K562 (cell line): ENCODE data around the gene AFF1. TPM values are rescaled to one million over a fixed set of nuclear protein-coding genes. Genes with fewer than 3 reads are reported as not detected.

Source experiments
- CTCFL ChIP-seq: IDR thresholded peaks from 2 replicates; pipeline ENCODE4 v1.6.1; 2011; ENCODE audit warnings: borderline replicate concordance, low read depth, mild to moderate bottlenecking, moderate library complexity, low read length; ENCODE audit not compliant: insufficient read depth, poor library complexity, severe bottlenecking
- FOXA3 ChIP-seq, 2 experiments: fragments of 450-650 bp in 1 of 2; sonication (generic) in 1 of 2; formaldehyde crosslinking; IDR thresholded peaks in 1 of 2; conservative IDR thresholded peaks in 1 of 2; 2 replicates each; pipeline versions ENCODE4 v1.4.0 to v1.8.0; 2020 to 2022; ENCODE audit warnings: mild to moderate bottlenecking in 2 of 2, missing genetic modification reagents in 1 of 2
- IFI16 ChIP-seq: fragments of 250-450 bp; sonication (Bioruptor Pico); IDR thresholded peaks from 2 replicates; pipeline ENCODE4 v2.1.2; 2022; ENCODE audit warnings: mild to moderate bottlenecking, inconsistent platforms
- KDM1A ChIP-seq, 2 experiments: fragments of 450-650 bp; IDR thresholded peaks; 2 replicates each; pipeline ENCODE4 v1.6.1; 2016; ENCODE audit warnings: mild to moderate bottlenecking in 2 of 2
- MAFK ChIP-seq: IDR thresholded peaks from 2 replicates; pipeline ENCODE4 v1.6.1; 2011; ENCODE audit warnings: low read length, improper control_type of control experiment
- SIN3A ChIP-seq, 2 experiments: fragments of 150-350 bp in 1 of 2; IDR thresholded peaks; 2 replicates each; pipeline ENCODE4 v1.6.1; 2011 to 2016; ENCODE audit warnings: borderline replicate concordance in 2 of 2, low read depth in 2 of 2, low read length in 2 of 2, mild to moderate bottlenecking in 2 of 2, moderate library complexity in 2 of 2; ENCODE audit not compliant: control insufficient read depth in 1 of 2
- TEAD4 ChIP-seq, 2 experiments: sonication (generic) in 1 of 2; formaldehyde crosslinking in 1 of 2; IDR thresholded peaks; 2 replicates each; pipeline versions ENCODE4 v1.6.1 to v1.8.0; 2012 to 2022; ENCODE audit warnings: borderline replicate concordance in 1 of 2, inconsistent platforms in 1 of 2, low read length in 1 of 2, mild to moderate bottlenecking in 1 of 2, missing genetic modification reagents in 1 of 2
- ZBTB34 ChIP-seq: fragments of 250-450 bp; sonication (Bioruptor Pico); IDR thresholded peaks from 2 replicates; pipeline ENCODE4 v1.8.0; 2021; ENCODE audit warnings: mild to moderate bottlenecking, moderate library complexity
- ZBTB9 ChIP-seq: fragments of 450-650 bp; formaldehyde crosslinking; IDR thresholded peaks from 2 replicates; pipeline ENCODE4 v1.4.0; 2020; ENCODE audit warnings: mild to moderate bottlenecking, moderate library complexity
- ZNF584 ChIP-seq: fragments of 200-800 bp; sonication (Bioruptor generic); IDR thresholded peaks from 2 replicates; pipeline ENCODE4 v1.6.1; 2016; ENCODE audit warnings: low read depth, mild to moderate bottlenecking, missing genetic modification characterization, missing compliant biosample characterization
- ZNF79 ChIP-seq: fragments of 250-450 bp; sonication (Bioruptor Pico); IDR thresholded peaks from 2 replicates; pipeline ENCODE4 v1.4.0; 2020; ENCODE audit warnings: low read depth, mild to moderate bottlenecking, moderate library complexity
- polyA plus RNA-seq, 8 experiments: library from polyadenylated mRNA; depleted of rRNA in 4 of 8; stranded (reverse) in 5 of 8; unstranded in 3 of 8; fragments of >200 nt; fragmentation: Nextera tagmentation in 2 of 8; fragmentation: Illumina TruSeq in 1 of 8; extraction: Ambion mirVana in 2 of 8; extraction: Trizol in 1 of 8; gene quantifications; 2 replicates each; pipeline versions ENCODE4 v1.2.1 to v1.2.3, GENCODE V29; 2011 to 2014; ENCODE audit warnings: inconsistent platforms in 1 of 8, missing spikeins in 1 of 8
- total RNA-seq, 7 experiments: library from RNA; depleted of rRNA in 6 of 7; stranded (reverse); fragments of >200 nt in 6 of 7; fragmentation: Illumina TruSeq in 2 of 7; extraction: Trizol in 2 of 7; gene quantifications; 2 replicates each; pipeline versions ENCODE4 v1.2.1 to v1.2.3, GENCODE V29; 2011 to 2021; ENCODE audit warnings: low replicate concordance in 1 of 7

The AFF1 gene
- total and polyA plus RNA-seq, 9 of the 15 experiments (the other 6 are each of a cell fraction or from before 2014, with no cell fraction given), result 4.1 to 47.5 (median 17.2) TPM

- no peak for TF ChIP-seq CTCFL
- TF ChIP-seq ZBTB9 (CRISPR knock-in tag), result no peak
- TF ChIP-seq IFI16, result no peak
- TF ChIP-seq FOXA3 (CRISPR knock-in tag; conservative IDR thresholded peaks at IDR 0.05 in 1 of 2, IDR thresholded peaks at IDR 0.05 in 1 of 2), result peak in 1 of 2 experiments; percentile 47; a peak in 1 of 4 replicates
- 0 out of 2 replicates have a peak, but pooled peaks have one; percentile 15 for TF ChIP-seq MAFK
- peak; percentile 73 to 75 for TF ChIP-seq KDM1A (IDR thresholded peaks at IDR 0.05)
- no peak for TF ChIP-seq ZBTB34 (CRISPR knock-in tag)
- TF ChIP-seq SIN3A (IDR thresholded peaks at IDR 0.05; ENCODE audit: borderline replicate concordance in 2 of 2, control insufficient read depth in 1 of 2, low read depth in 2 of 2, low read length in 2 of 2), result peak in 1 of 2 experiments; percentile 33; a peak in 1 of 4 replicates
- TF ChIP-seq ZNF584 (CRISPR knock-in tag), result no peak
- TF ChIP-seq TEAD4 (IDR thresholded peaks at IDR 0.05; ENCODE audit: low read length), result peak; percentile 51; the same call in 1 of the 2 replicates
- TF ChIP-seq TEAD4 (CRISPR knock-in tag; IDR thresholded peaks at IDR 0.05; ENCODE audit: borderline replicate concordance), result no peak
- TF ChIP-seq ZNF79 (CRISPR knock-in tag), result no peak
Observed at GRCh38 chr4:87011340-87012034, 76.7 kb downstream of the AFF1 start (continued).
